Measurements from ENCODE around the gene IFT43.

DNA sequence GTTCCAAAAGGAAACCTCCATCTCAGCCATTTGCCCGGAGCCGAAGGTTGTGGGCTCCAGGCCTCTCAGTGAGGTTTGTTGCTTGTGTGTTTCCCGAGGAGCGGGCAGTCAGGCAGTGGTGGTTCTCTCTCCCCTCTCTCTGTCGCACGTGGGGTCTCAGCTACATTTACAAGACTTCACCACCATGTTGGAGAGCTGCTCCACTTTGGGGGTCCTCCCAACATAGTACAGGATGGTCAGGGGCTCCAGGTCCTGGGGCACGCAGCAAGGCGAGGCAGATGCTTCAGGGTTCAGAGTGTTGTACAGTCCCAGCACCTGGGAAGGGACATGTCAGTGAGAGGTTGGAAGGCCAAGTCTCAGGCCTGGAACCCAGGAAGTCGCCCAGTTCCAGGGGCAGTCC, 26.5 kb upstream of the IFT43 start:
- TF ChIP-seq POLR2A (IDR thresholded peaks at IDR 0.05; ENCODE audit: low read depth, low read length) (no peak), POLR2AphosphoS5 (IDR thresholded peaks at IDR 0.05; ENCODE audit: low read depth, low read length) (no peak)
